ENCODE results near the gene TMEM52B. TPM values are rescaled to one million over a fixed set of nuclear protein-coding genes. Genes with fewer than 3 reads are reported as not detected.

The TMEM52B gene
- total RNA-seq, 1 donor from 2014 or later, result not detected

- Mint-ChIP-seq H3K4me3 (ENCODE audit: unreplicated experiment) (no peak overlapping the region), H3K27ac (ENCODE audit: unreplicated experiment) (no peak overlapping the region), H3K4me1 (ENCODE audit: unreplicated experiment) (no peaks in the 10 kb centered on the region), H3K36me3 (ENCODE audit: unreplicated experiment) (no peaks in the 10 kb centered on the region), H3K9me3 (ENCODE audit: unreplicated experiment) (peaks cover 5% of the 10 kb centered on the region), H3K27me3 (ENCODE audit: unreplicated experiment) (peaks cover 31% of the 10 kb centered on the region)
- no peak for DNase-seq (ENCODE audit: extremely low spot score, unreplicated experiment)
- TF ChIP-seq CTCF (IDR thresholded peaks at IDR 0.05), result no peak
These were observed 18.0 kb upstream of the TMEM52B start for GRCh38 chr12:10160617-10161385.

- Mint-ChIP-seq H3K4me3 (ENCODE audit: unreplicated experiment) (no peak overlapping the region), H3K27ac (ENCODE audit: unreplicated experiment) (no peak overlapping the region)
- TF ChIP-seq CTCF (IDR thresholded peaks at IDR 0.05), result no peak
These were observed 15.7 kb upstream of the TMEM52B start for GRCh38 chr12:10163084-10163483.

GRCh38 chr12:10165421-10165820 lies 13.4 kb upstream of the TMEM52B start:
- Mint-ChIP-seq H3K27me3 (ENCODE audit: unreplicated experiment) (peaks cover 8% of the 10 kb centered on the region), H3K4me3 (ENCODE audit: unreplicated experiment) (no peak overlapping the region), H3K27ac (ENCODE audit: unreplicated experiment) (no peak overlapping the region), H3K36me3 (ENCODE audit: unreplicated experiment) (no peaks in the 10 kb centered on the region), H3K9me3 (ENCODE audit: unreplicated experiment) (no peaks in the 10 kb centered on the region), H3K4me1 (ENCODE audit: unreplicated experiment) (peaks cover 1% of the 10 kb centered on the region)
- DNase-seq (ENCODE audit: extremely low spot score, unreplicated experiment), result no peak
- no peak for TF ChIP-seq CTCF (IDR thresholded peaks at IDR 0.05)

More at GRCh38 chr12:10163084-10163483, 15.7 kb upstream of the TMEM52B start:
- DNase-seq (ENCODE audit: extremely low spot score, unreplicated experiment), result no peak
- Mint-ChIP-seq H3K36me3 (ENCODE audit: unreplicated experiment) (no peaks in the 10 kb centered on the region), H3K9me3 (ENCODE audit: unreplicated experiment) (peaks cover 3% of the 10 kb centered on the region), H3K4me1 (ENCODE audit: unreplicated experiment) (no peaks in the 10 kb centered on the region), H3K27me3 (ENCODE audit: unreplicated experiment) (peaks cover 28% of the 10 kb centered on the region)

GRCh38 chr12:10167599-10167998 lies 11.2 kb upstream of the TMEM52B start:
- Mint-ChIP-seq H3K27ac (ENCODE audit: unreplicated experiment) (no peak overlapping the region), H3K4me3 (ENCODE audit: unreplicated experiment) (no peak overlapping the region), H3K27me3 (ENCODE audit: unreplicated experiment) (peaks cover 6% of the 10 kb centered on the region), H3K36me3 (ENCODE audit: unreplicated experiment) (no peaks in the 10 kb centered on the region), H3K9me3 (ENCODE audit: unreplicated experiment) (no peaks in the 10 kb centered on the region), H3K4me1 (ENCODE audit: unreplicated experiment) (peaks cover 1% of the 10 kb centered on the region)
- DNase-seq (ENCODE audit: extremely low spot score, unreplicated experiment), result no peak
- no peak for TF ChIP-seq CTCF (IDR thresholded peaks at IDR 0.05)

GRCh38 chr12:10169104-10169503 lies 9.7 kb upstream of the TMEM52B start:
- DNase-seq (ENCODE audit: extremely low spot score, unreplicated experiment), result no peak
- Mint-ChIP-seq H3K9me3 (ENCODE audit: unreplicated experiment) (no peaks in the 10 kb centered on the region), H3K27ac (ENCODE audit: unreplicated experiment) (no peak overlapping the region), H3K4me1 (ENCODE audit: unreplicated experiment) (peaks cover 1% of the 10 kb centered on the region), H3K4me3 (ENCODE audit: unreplicated experiment) (no peak overlapping the region), H3K27me3 (ENCODE audit: unreplicated experiment) (peaks cover 7% of the 10 kb centered on the region), H3K36me3 (ENCODE audit: unreplicated experiment) (no peaks in the 10 kb centered on the region)
- no peak for TF ChIP-seq CTCF (IDR thresholded peaks at IDR 0.05)

Data from osteocyte (in vitro differentiated cells).